Stimulated activated CD8-positive, alpha-beta memory T cell treated with anti-CD3 and anti-CD28 coated beads, Interleukin-4, amount 100 ng/mL, for 4 hours (primary cell): ENCODE measurements around the gene NEURL2.
"Not testable (repeated sequence)": the region's sequence is repeated elsewhere in the genome, so short reads cannot be mapped to it uniquely, and the experiment has no call there.

Experiments used
- DNase-seq, 2 donors: peaks; one replicate each; pipeline ENCODE4 v3.0.0-alpha.2; 2020; ENCODE audit warnings: low read depth in 2 of 2, low spot score in 1 of 2

The NEURL2 gene

DNA sequence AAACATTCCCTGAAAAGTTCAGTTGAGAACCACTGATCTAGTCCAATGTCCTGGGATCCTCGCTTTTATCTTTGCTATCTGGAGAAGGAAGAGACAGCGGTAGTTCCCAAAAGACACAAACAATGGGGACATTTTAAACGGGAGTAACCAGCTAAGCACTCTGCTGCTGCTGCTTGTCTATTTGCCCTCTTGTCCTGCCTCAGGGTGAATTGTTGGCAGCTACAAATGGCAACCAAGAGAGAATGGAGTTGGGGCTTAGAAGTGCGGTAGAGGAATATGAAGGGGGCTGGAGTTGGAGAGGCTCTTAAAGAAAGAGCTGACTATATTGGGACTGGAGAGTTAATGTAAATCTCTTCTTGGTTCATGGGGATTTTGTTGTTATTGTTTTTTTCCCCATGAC lies 16.4 kb downstream of the NEURL2 start:
- DNase-seq, result no peak

DNA sequence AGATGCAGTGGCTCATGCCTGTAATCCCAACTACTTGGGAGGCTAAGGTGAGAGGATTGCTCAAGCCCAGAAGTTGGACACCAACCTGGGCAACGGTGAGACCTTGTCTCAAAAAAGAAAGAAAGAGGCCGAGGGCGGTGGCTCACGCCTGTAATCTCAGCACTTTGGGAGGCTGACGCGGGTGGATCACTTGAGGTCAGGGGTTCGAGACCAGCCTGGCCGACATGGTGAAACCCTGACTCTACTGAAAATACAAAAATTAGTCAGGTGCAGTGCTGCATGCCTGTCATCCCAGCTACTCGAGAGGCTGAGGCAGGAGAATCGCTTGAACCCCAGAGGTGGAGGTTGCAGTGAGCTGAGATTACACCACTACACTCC lies 16.9 kb downstream of the NEURL2 start:
- DNase-seq, result not testable (repeated sequence)

DNA sequence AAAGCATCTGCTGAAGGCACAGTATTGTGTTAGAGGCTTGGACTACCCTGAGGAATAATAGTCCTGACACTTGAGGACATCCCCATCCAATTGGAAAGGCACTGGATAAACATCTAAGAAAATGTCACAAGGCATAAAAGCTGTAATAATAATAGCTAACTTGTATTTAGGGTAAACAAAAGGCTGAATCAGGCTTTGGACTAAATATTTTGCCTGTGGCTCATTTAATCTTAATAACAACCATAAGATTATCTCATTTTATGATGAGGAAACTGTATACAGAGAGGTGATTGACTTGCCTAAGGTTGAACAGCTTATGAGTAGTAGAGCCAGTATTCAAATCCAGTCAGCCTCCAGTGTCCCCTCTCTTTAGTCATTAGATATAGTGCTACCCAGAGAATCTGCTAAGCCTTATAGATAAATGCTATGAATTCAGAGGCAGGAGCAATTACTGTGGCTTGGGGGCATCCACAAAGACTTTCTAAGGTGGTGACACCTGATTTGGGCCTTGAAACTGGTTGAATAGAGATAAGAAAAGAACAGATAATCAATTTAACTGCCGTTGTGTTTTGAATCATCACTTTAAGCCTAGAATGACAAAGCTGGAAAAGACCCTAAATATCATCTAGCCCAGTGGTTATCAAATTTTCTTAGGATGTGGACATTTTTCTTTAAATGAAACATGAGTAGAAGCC lies 17.5 kb downstream of the NEURL2 start:
- no peak for DNase-seq

- no peak for DNase-seq
Measured at GRCh38 chr20:45872626-45873025, 18.4 kb downstream of the NEURL2 start.

GRCh38 chr20:45867819-45868176 lies 23.2 kb downstream of the NEURL2 start:
- no peak for DNase-seq

- no peak for DNase-seq
Measured at GRCh38 chr20:45867136-45867818, 23.7 kb downstream of the NEURL2 start.

GRCh38 chr20:45866454-45866853 lies 24.6 kb downstream of the NEURL2 start:
- DNase-seq, result no peak

- DNase-seq, result no peak
Measured at GRCh38 chr20:45863543-45864470, 27.2 kb downstream of the NEURL2 start.

DNA sequence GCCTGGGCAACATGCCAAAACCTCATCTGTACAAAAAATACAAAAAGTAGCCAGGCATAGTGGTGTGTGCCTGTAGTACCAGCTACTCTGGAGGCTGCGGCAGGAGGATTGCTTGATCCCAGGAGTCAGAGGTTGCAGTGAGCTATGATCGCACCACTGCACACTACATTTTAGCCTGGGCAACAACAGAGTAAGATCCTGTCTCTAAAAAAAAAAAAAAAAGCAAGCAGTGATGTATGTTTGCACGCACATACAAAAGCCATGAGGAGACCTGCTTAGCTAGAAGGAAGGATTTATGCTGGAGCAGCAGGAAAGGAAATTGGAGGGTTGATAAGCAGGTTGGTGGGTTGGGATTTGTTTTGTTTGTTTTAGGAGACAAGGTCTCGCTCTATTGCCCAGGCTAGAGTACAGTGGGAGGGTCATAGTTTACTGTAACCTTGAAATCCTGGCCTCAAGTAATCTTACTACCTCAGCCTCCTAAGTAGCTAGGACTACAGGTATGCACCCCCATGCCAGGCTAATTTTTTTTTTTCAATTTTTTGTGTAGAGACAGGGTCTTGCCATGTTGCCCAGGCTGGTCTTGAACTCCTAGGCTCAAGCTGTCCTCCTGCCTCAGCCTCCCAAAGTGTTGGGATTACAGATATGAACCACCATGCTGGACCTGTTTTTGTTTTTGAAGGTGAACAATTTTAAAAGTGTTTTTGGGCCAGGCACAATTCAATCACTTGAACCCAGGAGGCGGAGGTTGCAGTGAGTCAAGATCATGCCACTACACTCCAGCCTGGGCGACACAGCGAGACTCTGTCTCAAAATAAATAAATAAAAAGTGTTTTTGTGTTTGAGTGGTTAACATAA lies 29.6 kb downstream of the NEURL2 start:
- DNase-seq, result no peak

GRCh38 chr20:45860560-45861220 lies 30.3 kb downstream of the NEURL2 start:
- no peak for DNase-seq

DNA sequence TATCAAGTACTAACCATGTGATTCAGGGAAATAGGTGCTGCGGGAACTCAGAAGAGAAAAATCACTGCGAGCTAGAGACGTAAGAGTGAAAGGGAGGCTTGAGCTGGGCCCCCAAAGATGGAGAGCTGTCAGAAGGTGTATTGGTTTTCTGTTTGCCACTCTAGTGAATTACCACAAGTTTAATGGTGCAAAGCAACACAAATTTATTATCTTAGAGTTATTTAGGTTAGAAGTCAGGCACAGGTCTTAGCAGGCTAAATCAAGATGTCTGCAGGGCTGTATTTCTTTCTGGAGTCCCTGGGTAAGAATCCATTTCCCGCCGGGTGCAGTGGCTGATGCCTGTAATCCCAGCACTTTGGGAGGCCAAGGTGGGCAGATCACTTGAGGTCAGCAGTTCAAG lies 31.1 kb downstream of the NEURL2 start:
- DNase-seq, result no peak

- no peak for DNase-seq
Measured at GRCh38 chr20:45857882-45858216, 33.2 kb downstream of the NEURL2 start.

DNA sequence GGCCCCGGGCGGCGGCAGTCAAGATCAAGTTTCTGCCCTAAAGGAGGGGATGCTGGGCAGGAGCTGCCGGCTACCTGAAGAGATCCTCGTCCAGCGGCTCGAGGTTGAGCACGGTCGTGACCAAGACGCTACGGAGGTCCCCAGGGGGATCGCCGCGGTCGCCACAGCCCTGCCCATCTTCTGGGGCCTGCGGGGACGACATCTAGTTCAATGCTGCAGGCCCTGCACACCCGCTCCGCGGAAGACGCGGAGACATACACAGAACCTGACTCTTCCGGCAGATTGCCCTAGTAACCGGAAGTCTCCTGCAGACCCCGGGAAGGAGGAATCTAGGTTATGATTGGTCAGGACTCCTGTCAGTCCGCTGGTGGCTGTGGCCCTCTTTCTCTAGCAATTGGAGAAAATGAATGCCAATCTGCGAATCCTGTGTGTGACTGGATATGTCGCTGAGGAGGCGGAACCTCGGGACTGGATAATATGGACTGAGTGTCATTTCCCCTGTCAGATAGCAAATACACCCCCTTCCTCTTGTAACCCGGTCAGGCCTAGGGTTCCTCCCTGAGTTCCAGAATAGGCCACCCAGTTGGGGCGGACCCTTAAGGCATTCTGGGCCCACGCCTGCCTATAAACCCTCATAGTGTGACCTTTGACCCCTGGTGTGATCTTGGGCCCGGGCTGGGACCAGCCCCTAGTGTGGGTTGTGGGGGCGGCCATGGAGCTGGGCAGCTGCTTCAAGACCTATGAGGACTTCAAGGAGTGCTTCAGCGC lies 33.7 kb downstream of the NEURL2 start, which contains the start of the genes ACOT8 and ZSWIM3:
ACOT8 (minus strand) TSS at position 279 of the 768 bp plus-strand sequence; CDS start at position 202, 77 bp downstream.
ZSWIM3 (plus strand) TSS at position 501 of the 768 bp plus-strand sequence; CDS start at position 713, 212 bp downstream.
- DNase-seq, result peak; percentile 81

- no peak for DNase-seq
Measured at GRCh38 chr20:45853484-45853883, 37.5 kb downstream of the NEURL2 start.

DNA sequence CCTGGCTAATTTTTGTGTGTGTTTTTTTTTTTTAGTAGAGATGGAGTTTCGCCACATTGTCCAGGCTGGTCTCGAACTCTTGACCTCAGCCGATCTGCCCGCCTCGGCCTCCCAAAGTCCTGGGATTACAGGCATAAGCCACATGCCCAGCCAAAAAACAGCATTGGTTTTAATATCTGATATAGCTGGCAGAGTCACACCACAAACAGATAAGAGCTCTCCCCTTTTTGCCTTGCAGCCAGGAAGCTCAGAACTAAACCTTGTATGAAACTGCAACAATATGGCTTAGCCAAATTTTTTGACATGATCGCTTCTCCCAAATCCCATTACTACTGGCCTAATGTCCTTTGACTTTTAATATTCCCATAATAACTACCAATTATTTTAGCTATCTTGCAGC lies 38.7 kb downstream of the NEURL2 start:
- DNase-seq, result no peak

DNA sequence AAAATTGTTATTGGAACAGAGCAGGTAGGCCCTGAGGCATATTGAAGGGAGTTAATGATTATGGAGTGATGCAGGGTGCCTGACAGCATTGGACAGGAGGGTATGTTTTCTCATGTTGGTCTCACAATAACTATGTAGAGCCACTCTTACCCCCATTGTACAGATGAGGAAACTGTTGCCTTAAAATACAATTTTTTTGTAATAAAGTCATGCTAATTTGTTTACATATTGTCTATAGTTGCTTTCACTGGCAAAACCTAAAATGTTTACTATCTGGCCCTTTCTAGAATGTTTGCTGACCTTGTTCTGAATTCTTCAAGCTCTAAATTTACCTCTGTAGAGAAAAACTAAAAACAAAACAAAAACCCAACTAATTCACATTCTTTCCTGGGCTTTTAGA lies 39.5 kb downstream of the NEURL2 start:
- no peak for DNase-seq

- DNase-seq, result no peak
Measured at GRCh38 chr20:45850926-45851325, 40.1 kb downstream of the NEURL2 start.

DNA sequence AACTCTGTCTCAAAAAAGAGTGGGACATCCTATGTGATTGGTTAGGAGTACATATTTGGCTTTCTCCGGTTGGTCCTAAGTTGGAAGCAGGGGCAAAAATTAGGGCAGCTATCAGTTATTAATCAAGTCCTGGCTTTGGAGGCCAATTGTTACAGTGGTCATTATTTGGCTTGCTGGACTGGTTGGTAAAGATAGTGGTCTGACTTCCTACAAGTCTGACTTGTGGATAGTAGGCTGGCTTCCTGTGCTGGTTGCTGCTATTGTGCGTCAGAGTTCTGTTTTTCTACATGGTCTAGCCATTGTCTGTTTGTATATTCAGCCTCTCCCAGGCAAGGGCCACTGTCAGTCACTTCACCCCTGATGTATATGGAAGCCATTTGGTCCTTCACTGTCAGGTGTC lies 40.8 kb downstream of the NEURL2 start:
- DNase-seq, result no peak

GRCh38 chr20:45848969-45849582 lies 41.9 kb downstream of the NEURL2 start:
- DNase-seq, result no peak
